ENCODE results near the gene ILF3.

ILF3 gene

GRCh38 chr19:10730932-10731331 lies 76.8 kb downstream of the ILF3 start:
- no peak for DNase-seq (ENCODE audit: low spot score)

- DNase-seq (ENCODE audit: low spot score): no peak
Observed at GRCh38 chr19:10735741-10736140, 81.6 kb downstream of the ILF3 start.

GRCh38 chr19:10736189-10736588 lies 82.0 kb downstream of the ILF3 start:
- no peak for DNase-seq (ENCODE audit: low spot score)

- DNase-seq (ENCODE audit: low spot score): no peak
Observed at GRCh38 chr19:10736916-10737551, 82.9 kb downstream of the ILF3 start.

- DNase-seq (ENCODE audit: low spot score): no peak
Observed at GRCh38 chr19:10737722-10738121, 83.6 kb downstream of the ILF3 start.

- no peak for DNase-seq (ENCODE audit: low spot score)
Observed at GRCh38 chr19:10740798-10741197, 86.7 kb downstream of the ILF3 start.

Measured in AG20443 (cell line).